HG02623 (cell line): Measurements from ENCODE around the gene EGR2.

Source experiments
- ATAC-seq: cut with Tn5 transposase; IDR thresholded peaks from one replicate; pipeline ENCODE4 v1.9.1; 2021; ENCODE audit warnings: moderate library complexity; ENCODE audit not compliant: unreplicated experiment

Gene EGR2

GRCh38 chr10:62818426-62819011, 2.4 kb upstream of the EGR2 start:
- no peak for ATAC-seq

- ATAC-seq, result peak; percentile 32
Observed at GRCh38 chr10:62817766-62818425, 1.7 kb upstream of the EGR2 start.

GRCh38 chr10:62817121-62817765, 1.1 kb upstream of the EGR2 start:
- ATAC-seq, result no peak

GRCh38 chr10:62816076-62816330, 163 bp downstream of the EGR2 start:
- no peak for ATAC-seq

GRCh38 chr10:62815381-62816075, 638 bp downstream of the EGR2 start:
- no peak for ATAC-seq

- ATAC-seq, result no peak
Observed at GRCh38 chr10:62814756-62815380, 1.3 kb downstream of the EGR2 start.

- no peak for ATAC-seq
Observed at GRCh38 chr10:62813981-62814380, 2.2 kb downstream of the EGR2 start.

GRCh38 chr10:62813453-62813852, 2.7 kb downstream of the EGR2 start:
- ATAC-seq, result no peak

- no peak for ATAC-seq
Observed at GRCh38 chr10:62812672-62813439, 3.3 kb downstream of the EGR2 start.

- ATAC-seq, result peak; percentile 43
Observed at GRCh38 chr10:62811159-62811875, 4.8 kb downstream of the EGR2 start.

- no peak for ATAC-seq
Observed at GRCh38 chr10:62810156-62810902, 5.8 kb downstream of the EGR2 start.

GRCh38 chr10:62806251-62806650, 9.9 kb downstream of the EGR2 start:
- ATAC-seq, result no peak

GRCh38 chr10:62805231-62806099, 10.7 kb downstream of the EGR2 start:
- ATAC-seq, result peak; percentile 5

- ATAC-seq, result peak; percentile 84
Observed at GRCh38 chr10:62804356-62805230, 11.6 kb downstream of the EGR2 start, which contains the start of gene ADO. TSS of gene ADO (plus strand) at chr10:62804720. CDS start at chr10:62805060, 340 bp downstream.

GRCh38 chr10:62803724-62804355, 12.3 kb downstream of the EGR2 start:
- no peak for ATAC-seq

- no peak for ATAC-seq
Observed at GRCh38 chr10:62801871-62802270, 14.3 kb downstream of the EGR2 start.

GRCh38 chr10:62796896-62797295, 19.3 kb downstream of the EGR2 start:
- no peak for ATAC-seq
